ENCODE results near the gene ZFPL1.

The ZFPL1 gene

DNA sequence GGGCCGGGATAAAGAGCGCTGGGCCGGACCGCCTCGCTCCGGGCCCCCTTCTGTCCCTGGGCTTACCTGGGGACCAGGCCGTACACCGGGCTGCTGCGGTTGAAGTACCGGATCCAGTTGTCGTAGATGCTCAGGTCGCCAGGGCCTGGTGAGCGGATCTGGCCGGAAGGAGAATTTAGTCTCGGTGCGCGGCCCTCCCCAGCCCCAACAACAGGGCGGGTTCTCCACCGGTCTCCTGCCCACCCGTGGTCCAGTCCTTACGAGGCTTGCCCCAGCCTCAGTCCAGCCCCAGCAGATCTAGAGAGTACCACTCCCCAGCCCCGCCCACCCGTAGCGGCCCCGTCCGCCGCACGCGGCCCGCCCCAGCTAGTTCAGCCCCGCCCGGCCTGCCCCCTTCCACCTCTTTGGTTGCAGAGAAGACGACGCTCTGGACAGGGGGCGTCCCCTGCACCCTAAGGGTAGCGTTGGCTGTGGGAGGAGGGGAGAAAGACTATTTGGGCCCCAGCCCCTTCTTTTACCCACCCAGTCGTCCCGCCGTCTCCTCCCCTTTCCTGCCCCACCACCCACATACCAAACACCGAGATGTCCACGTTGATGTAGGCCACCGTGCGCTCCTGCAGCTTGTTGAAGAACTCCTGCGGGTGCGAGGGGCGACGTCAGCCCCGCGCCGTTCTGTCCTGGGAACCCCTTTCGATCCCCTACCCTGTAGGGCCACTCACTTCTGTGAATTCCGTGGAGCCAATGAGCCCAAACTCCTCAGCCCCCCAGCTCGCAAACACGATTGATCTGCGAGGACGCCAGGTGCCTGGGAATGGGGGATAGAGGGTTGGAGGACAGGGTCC is 36.2 kb upstream of the ZFPL1 start:
- peaks cover 10% of the 10 kb centered on the region for H3K4me1 ChIP-seq (ENCODE audit: control insufficient read depth, insufficient read depth, low read length, poor library complexity, severe bottlenecking)
- no peak overlapping the region for H3K4me3 ChIP-seq (ENCODE audit: extremely low read depth, insufficient read depth, low read length, poor library complexity, severe bottlenecking)
- no peak overlapping the region for H3K27ac ChIP-seq (ENCODE audit: low read depth, low read length, severe bottlenecking)
- WGBS, 2 experiments (ENCODE audit: insufficient coverage in 2 of 2), result 92 to 94% methylated on average over 38 of the region's 56 CpGs
- peaks cover 24% of the 10 kb centered on the region for H3K36me3 ChIP-seq (ENCODE audit: control insufficient read depth, insufficient read depth, low read length)
- no peaks in the 10 kb centered on the region for H3K9me3 ChIP-seq (ENCODE audit: control insufficient read depth, low read length)

DNA sequence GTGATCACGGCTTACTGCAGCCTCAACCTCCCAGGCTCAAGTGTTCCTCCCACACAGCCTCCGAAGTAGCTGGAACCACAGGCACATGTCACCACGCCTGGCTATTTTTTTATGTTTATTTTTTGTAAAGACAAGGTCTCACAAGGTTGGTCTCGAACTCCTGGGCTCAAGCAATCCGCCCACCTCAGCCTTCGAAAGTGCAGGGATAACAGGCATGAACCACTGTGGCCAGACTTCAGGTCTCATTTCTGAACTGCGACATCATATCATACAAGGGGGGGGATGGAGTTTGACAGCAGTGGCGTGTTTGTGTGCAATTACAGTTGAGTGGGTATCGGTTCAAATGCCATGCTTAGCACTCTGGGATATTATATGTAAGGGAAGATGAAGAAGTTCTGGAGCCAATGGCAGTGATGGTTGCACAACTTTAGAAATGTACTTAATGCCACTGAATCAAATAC is 32.6 kb upstream of the ZFPL1 start:
- peaks cover 4% of the 10 kb centered on the region for H3K4me1 ChIP-seq (ENCODE audit: control insufficient read depth, insufficient read depth, low read length, poor library complexity, severe bottlenecking)
- H3K27ac ChIP-seq (ENCODE audit: low read depth, low read length, severe bottlenecking), result no peak overlapping the region
- no peaks in the 10 kb centered on the region for H3K9me3 ChIP-seq (ENCODE audit: control insufficient read depth, low read length)
- no peaks in the 10 kb centered on the region for H3K36me3 ChIP-seq (ENCODE audit: control insufficient read depth, insufficient read depth, low read length)
- WGBS, 2 experiments (ENCODE audit: insufficient coverage in 2 of 2), result 92 to 94% methylated on average over 7 of the region's 9 CpGs
- no peak overlapping the region for H3K4me3 ChIP-seq (ENCODE audit: extremely low read depth, insufficient read depth, low read length, poor library complexity, severe bottlenecking)

DNA sequence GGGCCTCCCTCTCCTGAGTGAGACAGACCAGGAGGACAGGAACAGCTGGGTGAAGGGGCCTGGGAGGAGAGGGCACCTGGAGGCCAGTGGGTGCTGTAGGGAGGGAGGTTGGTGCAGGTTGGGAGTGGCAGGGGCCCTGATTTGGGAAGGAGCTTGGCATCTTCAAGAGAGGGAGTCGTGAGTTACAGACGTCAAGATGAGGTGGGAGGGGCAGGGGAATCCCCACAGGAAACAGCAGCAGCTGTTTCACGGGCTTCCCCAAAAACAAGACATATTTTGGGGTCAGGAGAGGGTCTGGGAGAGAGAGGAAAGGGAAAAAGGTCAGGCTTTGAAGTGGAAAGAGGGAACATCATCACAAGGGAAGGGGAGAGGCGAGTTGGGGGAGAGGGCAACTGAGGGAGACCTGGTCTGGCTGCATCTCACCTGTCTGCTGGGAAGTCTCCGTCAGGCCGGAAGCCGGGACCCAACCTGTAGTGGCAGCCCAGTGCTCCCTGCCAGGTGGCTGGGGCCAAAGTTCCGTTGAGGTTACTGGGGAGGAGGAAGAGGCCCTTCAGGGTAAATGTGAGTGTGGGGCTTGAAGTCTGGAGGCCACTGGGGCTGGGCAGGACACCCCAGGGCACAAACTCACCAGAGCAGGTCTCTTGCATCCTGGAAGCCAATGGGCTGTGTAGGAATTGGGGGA is 30.1 kb upstream of the ZFPL1 start:
- H3K27ac ChIP-seq (ENCODE audit: low read depth, low read length, severe bottlenecking), result no peak overlapping the region
- 83 to 91% methylated on average over 5 to 6 of the region's 8 CpGs for WGBS, 2 experiments (ENCODE audit: insufficient coverage in 2 of 2)
- no peak overlapping the region for H3K4me3 ChIP-seq (ENCODE audit: extremely low read depth, insufficient read depth, low read length, poor library complexity, severe bottlenecking)
- H3K4me1 ChIP-seq (ENCODE audit: control insufficient read depth, insufficient read depth, low read length, poor library complexity, severe bottlenecking), result peaks cover 4% of the 10 kb centered on the region
- no peaks in the 10 kb centered on the region for H3K36me3 ChIP-seq (ENCODE audit: control insufficient read depth, insufficient read depth, low read length)
- no peaks in the 10 kb centered on the region for H3K9me3 ChIP-seq (ENCODE audit: control insufficient read depth, low read length)

DNA sequence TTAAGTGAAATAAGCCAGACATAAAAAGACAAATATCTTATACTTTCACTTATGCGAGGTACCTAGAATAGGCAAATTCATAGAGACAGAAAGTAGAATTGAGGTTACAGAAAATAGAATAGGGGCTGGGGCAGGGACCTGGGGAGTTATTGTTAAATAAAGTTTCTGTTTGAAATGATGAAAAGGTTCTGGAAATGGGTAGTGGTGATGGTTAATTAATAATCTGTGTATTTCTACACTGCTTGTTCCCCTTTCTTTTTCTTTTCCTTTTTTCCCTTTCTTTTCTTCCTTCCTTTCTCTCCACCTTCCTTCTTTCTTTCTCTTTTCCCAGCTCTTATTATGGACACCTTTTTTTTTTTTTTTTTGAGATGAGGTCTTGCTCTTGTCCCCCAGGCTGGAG is 28.5 kb upstream of the ZFPL1 start:
- peaks cover 4% of the 10 kb centered on the region for H3K4me1 ChIP-seq (ENCODE audit: control insufficient read depth, insufficient read depth, low read length, poor library complexity, severe bottlenecking)
- H3K36me3 ChIP-seq (ENCODE audit: control insufficient read depth, insufficient read depth, low read length), result no peaks in the 10 kb centered on the region
- H3K27ac ChIP-seq (ENCODE audit: low read depth, low read length, severe bottlenecking), result no peak overlapping the region
- WGBS, 2 experiments (ENCODE audit: insufficient coverage in 2 of 2), result no CpG with 5 or more reads among the region's 1 CpG
- H3K9me3 ChIP-seq (ENCODE audit: control insufficient read depth, low read length), result no peaks in the 10 kb centered on the region
- no peak overlapping the region for H3K4me3 ChIP-seq (ENCODE audit: extremely low read depth, insufficient read depth, low read length, poor library complexity, severe bottlenecking)

DNA sequence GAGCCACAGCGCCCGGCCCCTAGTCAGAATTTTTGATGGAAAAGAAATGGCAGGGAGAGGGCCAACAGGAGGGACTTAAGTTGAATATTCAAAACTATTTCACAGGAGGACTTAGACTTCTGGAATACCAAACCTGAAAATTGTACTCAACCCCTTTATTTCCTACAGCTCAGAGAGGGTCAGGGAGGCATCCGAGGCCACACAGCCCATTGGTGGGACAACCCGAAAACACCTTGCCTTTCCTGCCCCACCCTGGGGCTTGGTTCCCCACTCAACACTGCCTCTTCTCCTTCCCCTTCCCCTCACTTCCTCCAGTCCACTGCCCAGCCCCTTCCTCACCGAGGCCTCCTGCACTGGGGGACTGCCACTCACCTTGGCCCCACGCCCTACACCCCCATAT is 27.0 kb upstream of the ZFPL1 start:
- H3K4me1 ChIP-seq (ENCODE audit: control insufficient read depth, insufficient read depth, low read length, poor library complexity, severe bottlenecking), result no peaks in the 10 kb centered on the region
- WGBS, 2 experiments (ENCODE audit: insufficient coverage in 2 of 2), result 80 to 96% methylated on average over 3 to 4 of the region's 6 CpGs

DNA sequence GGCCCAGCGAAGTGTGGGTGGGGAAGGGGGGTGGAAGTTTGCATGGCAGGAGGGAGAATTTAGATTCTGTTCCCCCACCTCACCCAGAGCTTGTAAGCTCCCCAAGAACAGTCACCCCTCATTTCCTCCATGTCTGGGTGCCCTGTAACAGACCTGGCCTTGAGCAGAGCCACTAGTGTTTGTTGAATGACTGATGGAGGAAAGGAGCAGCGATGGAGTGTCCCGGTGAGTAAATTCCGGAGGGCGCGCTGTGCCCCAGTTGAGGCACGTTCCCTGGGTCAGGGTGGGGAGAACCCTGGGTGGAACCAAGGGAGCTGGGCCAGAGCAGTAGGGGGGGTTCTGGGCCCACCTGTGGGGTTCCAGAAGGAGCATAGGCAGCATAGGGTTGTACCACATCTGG is 26.5 kb upstream of the ZFPL1 start:
- H3K4me3 ChIP-seq (ENCODE audit: extremely low read depth, insufficient read depth, low read length, poor library complexity, severe bottlenecking), result no peak overlapping the region
- 89% methylated on average over 3 of the region's 7 CpGs; no CpG with 5 or more reads in 1 of the 2 experiments for WGBS, 2 experiments (ENCODE audit: insufficient coverage in 2 of 2)
- H3K9me3 ChIP-seq (ENCODE audit: control insufficient read depth, low read length), result no peaks in the 10 kb centered on the region
- no peaks in the 10 kb centered on the region for H3K36me3 ChIP-seq (ENCODE audit: control insufficient read depth, insufficient read depth, low read length)
- H3K4me1 ChIP-seq (ENCODE audit: control insufficient read depth, insufficient read depth, low read length, poor library complexity, severe bottlenecking), result no peaks in the 10 kb centered on the region
- H3K27ac ChIP-seq (ENCODE audit: low read depth, low read length, severe bottlenecking), result no peak overlapping the region

More for the DNA sequence above, 27.0 kb upstream of the ZFPL1 start:
- Histone ChIP-seq H3K27ac (ENCODE audit: low read depth, low read length, severe bottlenecking) (no peak overlapping the region), H3K36me3 (ENCODE audit: control insufficient read depth, insufficient read depth, low read length) (no peaks in the 10 kb centered on the region), H3K4me3 (ENCODE audit: extremely low read depth, insufficient read depth, low read length, poor library complexity, severe bottlenecking) (no peak overlapping the region), H3K9me3 (ENCODE audit: control insufficient read depth, low read length) (no peaks in the 10 kb centered on the region)

DNA sequence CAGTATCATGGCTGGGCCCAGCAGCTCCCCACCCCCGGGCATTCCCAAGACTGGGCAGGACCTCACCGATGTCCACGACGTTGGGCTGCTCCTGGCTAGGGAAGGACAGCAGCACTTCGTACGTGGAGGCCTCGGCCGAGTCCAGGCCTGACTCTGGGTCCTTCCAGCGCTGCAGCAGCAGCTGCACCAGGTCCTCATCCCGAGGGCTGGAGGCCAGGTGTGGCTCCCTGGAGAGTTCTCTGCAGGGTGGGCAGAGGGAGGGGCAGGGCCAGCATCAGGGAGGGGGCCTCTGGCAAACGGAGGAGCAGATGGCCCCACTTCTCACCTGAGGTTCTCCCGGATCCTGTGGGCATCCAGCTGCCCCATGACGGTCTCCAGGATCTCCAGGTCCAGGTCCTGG is 26.0 kb upstream of the ZFPL1 start:
- WGBS, 2 experiments (ENCODE audit: insufficient coverage in 2 of 2), result 86 to 91% methylated on average over 9 to 13 of the region's 13 CpGs
- Histone ChIP-seq H3K9me3 (ENCODE audit: control insufficient read depth, low read length) (no peaks in the 10 kb centered on the region), H3K4me1 (ENCODE audit: control insufficient read depth, insufficient read depth, low read length, poor library complexity, severe bottlenecking) (no peaks in the 10 kb centered on the region), H3K27ac (ENCODE audit: low read depth, low read length, severe bottlenecking) (no peak overlapping the region), H3K4me3 (ENCODE audit: extremely low read depth, insufficient read depth, low read length, poor library complexity, severe bottlenecking) (no peak overlapping the region), H3K36me3 (ENCODE audit: control insufficient read depth, insufficient read depth, low read length) (no peaks in the 10 kb centered on the region)

DNA sequence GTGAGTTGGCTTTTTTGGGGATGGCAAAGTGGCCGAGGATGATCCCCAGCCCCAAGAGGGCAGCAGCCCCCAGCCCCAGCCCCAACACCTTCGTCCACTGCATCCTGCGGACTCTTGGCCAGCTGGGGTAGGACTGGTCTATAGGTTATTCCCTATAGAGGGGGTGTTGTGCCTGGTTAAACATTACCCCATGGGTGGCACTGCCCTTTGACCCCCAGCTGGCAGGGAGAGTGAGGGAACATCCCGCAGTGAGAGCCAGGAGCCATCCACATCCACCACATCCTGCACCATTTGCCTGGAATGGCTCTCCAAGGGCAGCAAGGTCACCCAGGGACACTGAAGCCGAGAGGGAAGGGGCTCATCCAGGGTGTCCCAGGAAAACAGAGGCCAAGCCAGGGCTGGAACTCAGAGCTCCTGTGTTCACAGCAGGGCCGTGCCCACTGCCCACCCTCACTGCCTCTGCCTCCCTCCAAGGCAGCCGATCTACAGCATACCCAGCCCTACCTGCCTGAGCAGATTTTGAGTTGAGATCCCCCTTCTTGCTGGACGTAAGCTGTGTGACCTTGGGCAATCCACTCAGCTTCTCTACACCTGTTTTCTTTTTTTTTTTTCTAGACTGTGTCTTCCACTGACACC is 25.5 kb upstream of the ZFPL1 start, which contains the start of gene NAALADL1:
Gene NAALADL1 (minus strand): TSS at position 135 of the 636 bp plus-strand sequence. CDS start 32 bp downstream, at position 103.
- no peaks in the 10 kb centered on the region for H3K9me3 ChIP-seq (ENCODE audit: control insufficient read depth, low read length)
- WGBS, 2 experiments (ENCODE audit: insufficient coverage in 2 of 2), result 90 to 94% methylated on average over 4 to 6 of the region's 8 CpGs
- no peaks in the 10 kb centered on the region for H3K36me3 ChIP-seq (ENCODE audit: control insufficient read depth, insufficient read depth, low read length)
- H3K4me1 ChIP-seq (ENCODE audit: control insufficient read depth, insufficient read depth, low read length, poor library complexity, severe bottlenecking), result no peaks in the 10 kb centered on the region
- H3K4me3 ChIP-seq (ENCODE audit: extremely low read depth, insufficient read depth, low read length, poor library complexity, severe bottlenecking), result no peak within 1 kb of the TSS
- no peak within 1 kb of the TSS for H3K27ac ChIP-seq (ENCODE audit: low read depth, low read length, severe bottlenecking)

DNA sequence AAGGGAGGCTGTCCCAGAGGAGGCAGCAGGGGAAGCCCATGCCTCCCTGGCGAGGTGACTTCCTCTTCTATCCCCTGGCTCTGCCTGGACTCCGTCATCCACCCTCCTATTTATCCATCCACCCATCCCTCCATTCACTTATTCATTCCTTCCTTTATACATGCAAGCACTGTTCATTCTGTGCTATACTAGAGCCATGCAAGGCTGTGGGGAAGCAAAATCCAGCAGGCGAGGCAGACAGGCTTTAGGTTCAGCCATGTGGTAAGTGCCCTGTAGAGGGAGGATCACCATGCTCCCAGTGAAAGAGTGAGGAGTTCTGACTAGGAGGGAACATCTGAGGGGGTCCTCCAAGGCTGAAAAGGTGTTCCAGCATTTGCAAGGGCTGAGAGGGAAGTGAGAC is 24.5 kb upstream of the ZFPL1 start:
- WGBS, 2 experiments (ENCODE audit: insufficient coverage in 2 of 2), result 82% methylated on average over 3 of the region's 3 CpGs; no CpG with 5 or more reads in 1 of the 2 experiments
- Histone ChIP-seq H3K4me3 (ENCODE audit: extremely low read depth, insufficient read depth, low read length, poor library complexity, severe bottlenecking) (no peak overlapping the region), H3K27ac (ENCODE audit: low read depth, low read length, severe bottlenecking) (no peak overlapping the region), H3K36me3 (ENCODE audit: control insufficient read depth, insufficient read depth, low read length) (no peaks in the 10 kb centered on the region), H3K9me3 (ENCODE audit: control insufficient read depth, low read length) (no peaks in the 10 kb centered on the region), H3K4me1 (ENCODE audit: control insufficient read depth, insufficient read depth, low read length, poor library complexity, severe bottlenecking) (no peaks in the 10 kb centered on the region)

DNA sequence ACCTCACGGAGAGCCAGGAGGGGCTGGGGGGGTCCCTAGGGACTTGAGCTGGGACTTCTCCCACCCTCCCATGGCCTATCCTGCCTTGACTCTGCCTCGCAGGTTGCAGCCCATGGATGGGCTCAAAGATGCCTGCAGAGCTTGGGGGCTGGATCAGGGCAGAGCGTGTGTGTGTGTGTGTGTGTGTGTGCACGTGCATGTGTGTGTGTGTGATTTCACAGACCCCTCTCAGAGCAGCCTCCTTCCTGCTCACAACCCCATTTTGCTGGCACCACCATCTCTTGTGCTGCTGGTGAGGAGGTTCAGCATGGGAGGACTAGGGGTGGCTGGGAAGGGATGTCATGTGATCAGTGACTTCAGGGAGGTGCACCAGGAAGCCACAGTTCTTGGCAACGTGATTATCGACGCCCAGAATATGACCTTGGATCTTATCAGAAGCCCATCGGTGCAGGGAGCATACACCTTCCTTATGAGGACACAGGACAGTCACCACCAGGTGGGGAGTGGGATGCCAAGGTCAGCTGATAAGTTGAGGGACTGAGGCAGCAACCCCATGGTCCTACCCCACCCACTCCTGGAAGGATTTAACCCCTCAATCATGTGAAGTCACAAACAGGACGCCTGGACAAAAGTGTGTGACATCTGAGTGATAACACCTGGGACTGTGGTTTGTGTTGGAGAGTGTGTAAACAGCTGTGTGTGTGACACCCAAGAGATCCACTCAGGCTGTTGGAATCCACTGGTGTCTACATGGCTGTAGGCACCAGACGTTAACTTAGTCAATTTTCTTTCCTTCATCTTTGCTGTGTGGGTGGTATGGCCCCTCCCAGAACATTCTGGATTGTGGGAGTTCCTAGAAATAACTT is 23.8 kb upstream of the ZFPL1 start:
- H3K36me3 ChIP-seq (ENCODE audit: control insufficient read depth, insufficient read depth, low read length), result no peaks in the 10 kb centered on the region
- H3K9me3 ChIP-seq (ENCODE audit: control insufficient read depth, low read length), result no peaks in the 10 kb centered on the region
- no peak overlapping the region for H3K4me3 ChIP-seq (ENCODE audit: extremely low read depth, insufficient read depth, low read length, poor library complexity, severe bottlenecking)
- no peak overlapping the region for H3K27ac ChIP-seq (ENCODE audit: low read depth, low read length, severe bottlenecking)
- H3K4me1 ChIP-seq (ENCODE audit: control insufficient read depth, insufficient read depth, low read length, poor library complexity, severe bottlenecking), result no peaks in the 10 kb centered on the region
- WGBS, 2 experiments (ENCODE audit: insufficient coverage in 2 of 2), result 83 to 90% methylated on average over 6 to 7 of the region's 10 CpGs
